HepG2 (cell line): ENCODE measurements around the gene PIP5K1A. TPM values are rescaled to one million over a fixed set of nuclear protein-coding genes. Genes with fewer than 3 reads are reported as not detected.

ENCODE experiments used
- AGO1 ChIP-seq: fragments of 200-400 bp; formaldehyde crosslinking; IDR thresholded peaks from 2 replicates; pipeline ENCODE4 v1.6.1; 2017; ENCODE audit warnings: mild to moderate bottlenecking, low read depth, low read length, moderate library complexity; ENCODE audit not compliant: poor library complexity, severe bottlenecking
- ATM ChIP-seq: fragments of 450-650 bp; IDR thresholded peaks from 2 replicates; pipeline ENCODE4 v1.7.1; 2017; ENCODE audit warnings: mild to moderate bottlenecking, borderline replicate concordance
- DBP ChIP-seq: sonication (generic); formaldehyde crosslinking; IDR thresholded peaks from 2 replicates; pipeline ENCODE4 v1.4.0; 2020; ENCODE audit warnings: missing genetic modification reagents; ENCODE audit errors: not compliant biosample characterization
- ESRRA ChIP-seq: sonication (generic); formaldehyde crosslinking; IDR thresholded peaks from 2 replicates; pipeline ENCODE4 v1.5.1; 2020; ENCODE audit warnings: mild to moderate bottlenecking, low read depth, missing genetic modification reagents
- MAZ ChIP-seq, 2 experiments: sonication (generic) in 1 of 2; formaldehyde crosslinking in 1 of 2; IDR thresholded peaks; 2 replicates each; pipeline versions ENCODE4 v1.5.0 to v1.6.1; 2012 to 2020; ENCODE audit warnings: low read depth in 2 of 2, mild to moderate bottlenecking in 2 of 2, borderline replicate concordance in 1 of 2, improper control_type of control experiment in 1 of 2, low read length in 1 of 2, missing genetic modification reagents in 1 of 2, moderate library complexity in 1 of 2
- NCOA5 ChIP-seq: sonication (generic); formaldehyde crosslinking; IDR thresholded peaks from 2 replicates; pipeline ENCODE4 v1.4.0; 2020; ENCODE audit warnings: missing genetic modification reagents
- PAWR ChIP-seq: sonication (generic); formaldehyde crosslinking; IDR thresholded peaks from 2 replicates; pipeline ENCODE4 v1.4.0; 2020; ENCODE audit warnings: missing genetic modification reagents, mild to moderate bottlenecking, borderline replicate concordance
- SP4 ChIP-seq: sonication (generic); formaldehyde crosslinking; IDR thresholded peaks from 2 replicates; pipeline ENCODE4 v1.8.1; 2023; ENCODE audit warnings: mild to moderate bottlenecking, missing genetic modification reagents
- STAG1 ChIP-seq: sonication (generic); formaldehyde crosslinking; IDR thresholded peaks from 2 replicates; pipeline ENCODE4 v1.4.0; 2020; ENCODE audit warnings: missing genetic modification reagents
- TFDP1 ChIP-seq: IDR thresholded peaks from 2 replicates; pipeline ENCODE4 v1.6.1; 2016; ENCODE audit warnings: missing compliant biosample characterization, missing genetic modification reagents, borderline replicate concordance
- ZMYM2 ChIP-seq: sonication (generic); formaldehyde crosslinking; IDR thresholded peaks from 2 replicates; pipeline ENCODE4 v1.8.0; 2022; ENCODE audit warnings: mild to moderate bottlenecking, missing genetic modification reagents
- ZNF331 ChIP-seq: sonication (generic); formaldehyde crosslinking; IDR thresholded peaks from 2 replicates; pipeline ENCODE4 v1.4.0; 2020; ENCODE audit warnings: missing genetic modification reagents
- ZNF430 ChIP-seq: sonication (generic); formaldehyde crosslinking; IDR thresholded peaks from 2 replicates; pipeline ENCODE4 v1.9.0; 2021; ENCODE audit warnings: mild to moderate bottlenecking, missing genetic modification reagents
- polyA plus RNA-seq, 8 experiments: library from polyadenylated mRNA; depleted of rRNA in 3 of 8; stranded (reverse) in 7 of 8; unstranded in 1 of 8; fragments of >200 nt; fragmentation: Illumina TruSeq in 4 of 8; extraction: Trizol in 4 of 8; gene quantifications; 2 replicates each; pipeline versions ENCODE4 v1.2.1 to v1.2.3, GENCODE V29; 2011 to 2016; ENCODE audit warnings: low read depth in 4 of 8, missing spikeins in 1 of 8, mixed read lengths in 1 of 8; ENCODE audit not compliant: insufficient read depth in 1 of 8
- total RNA-seq, 5 experiments: library from RNA; depleted of rRNA; stranded (reverse); fragments of >200 nt; fragmentation: Illumina TruSeq; extraction: Trizol; gene quantifications; 2 replicates each; pipeline ENCODE4 v1.2.3, GENCODE V29; 2016; ENCODE audit warnings: low read depth in 1 of 5
- TF ChIP-seq, protein P1 (sequence below): sonication (generic); formaldehyde crosslinking; IDR thresholded peaks from 2 replicates; pipeline ENCODE4 v1.4.0; 2020; ENCODE audit warnings: missing genetic modification reagents, mild to moderate bottlenecking, borderline replicate concordance
- TF ChIP-seq, protein P2 (sequence below): sonication (generic); formaldehyde crosslinking; IDR thresholded peaks from 2 replicates; pipeline ENCODE4 v1.4.0; 2020; ENCODE audit warnings: low read depth, missing genetic modification reagents
- TF ChIP-seq, protein P3 (sequence below): sonication (generic); formaldehyde crosslinking; IDR thresholded peaks from 2 replicates; pipeline ENCODE4 v1.4.0; 2020; ENCODE audit warnings: low read depth, mild to moderate bottlenecking, missing genetic modification reagents

The PIP5K1A gene
- total and polyA plus RNA-seq, 2 of the 13 experiments (the other 11 are each of a cell fraction or from before 2014, with no cell fraction given): 45.3 to 65.1 TPM

- peak; percentile 76; the same call in 1 of the 2 replicates for TF ChIP-seq TFDP1 (CRISPR knock-in tag)
- TF ChIP-seq MAZ (IDR thresholded peaks at IDR 0.05; ENCODE audit: borderline replicate concordance, low read depth, low read length): no peak
- peak; percentile 68 for TF ChIP-seq MAZ (CRISPR knock-in tag; IDR thresholded peaks at IDR 0.05; ENCODE audit: low read depth)
- peak; percentile 66; the same call in 1 of the 2 replicates for TF ChIP-seq ZNF430 (CRISPR knock-in tag)
- TF ChIP-seq ATM: no peak
- TF ChIP-seq, protein P1, sequence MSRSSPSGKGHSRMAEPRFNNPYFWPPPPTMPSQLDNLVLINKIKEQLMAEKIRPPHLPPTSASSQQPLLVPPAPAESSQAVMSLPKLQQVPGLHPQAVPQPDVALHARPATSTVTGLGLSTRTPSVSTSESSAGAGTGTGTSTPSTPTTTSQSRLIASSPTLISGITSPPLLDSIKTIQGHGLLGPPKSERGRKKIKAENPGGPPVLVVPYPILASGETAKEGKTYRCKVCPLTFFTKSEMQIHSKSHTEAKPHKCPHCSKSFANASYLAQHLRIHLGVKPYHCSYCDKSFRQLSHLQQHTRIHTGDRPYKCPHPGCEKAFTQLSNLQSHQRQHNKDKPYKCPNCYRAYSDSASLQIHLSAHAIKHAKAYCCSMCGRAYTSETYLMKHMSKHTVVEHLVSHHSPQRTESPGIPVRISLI: peak; percentile 98
- 0 out of 2 replicates have a peak, but pooled peaks have one; percentile 3 for TF ChIP-seq STAG1 (CRISPR knock-in tag)
- no peak for TF ChIP-seq ZMYM2 (CRISPR knock-in tag)
- no peak for TF ChIP-seq AGO1
- no peak for TF ChIP-seq PAWR (CRISPR knock-in tag)
- TF ChIP-seq, protein P2, sequence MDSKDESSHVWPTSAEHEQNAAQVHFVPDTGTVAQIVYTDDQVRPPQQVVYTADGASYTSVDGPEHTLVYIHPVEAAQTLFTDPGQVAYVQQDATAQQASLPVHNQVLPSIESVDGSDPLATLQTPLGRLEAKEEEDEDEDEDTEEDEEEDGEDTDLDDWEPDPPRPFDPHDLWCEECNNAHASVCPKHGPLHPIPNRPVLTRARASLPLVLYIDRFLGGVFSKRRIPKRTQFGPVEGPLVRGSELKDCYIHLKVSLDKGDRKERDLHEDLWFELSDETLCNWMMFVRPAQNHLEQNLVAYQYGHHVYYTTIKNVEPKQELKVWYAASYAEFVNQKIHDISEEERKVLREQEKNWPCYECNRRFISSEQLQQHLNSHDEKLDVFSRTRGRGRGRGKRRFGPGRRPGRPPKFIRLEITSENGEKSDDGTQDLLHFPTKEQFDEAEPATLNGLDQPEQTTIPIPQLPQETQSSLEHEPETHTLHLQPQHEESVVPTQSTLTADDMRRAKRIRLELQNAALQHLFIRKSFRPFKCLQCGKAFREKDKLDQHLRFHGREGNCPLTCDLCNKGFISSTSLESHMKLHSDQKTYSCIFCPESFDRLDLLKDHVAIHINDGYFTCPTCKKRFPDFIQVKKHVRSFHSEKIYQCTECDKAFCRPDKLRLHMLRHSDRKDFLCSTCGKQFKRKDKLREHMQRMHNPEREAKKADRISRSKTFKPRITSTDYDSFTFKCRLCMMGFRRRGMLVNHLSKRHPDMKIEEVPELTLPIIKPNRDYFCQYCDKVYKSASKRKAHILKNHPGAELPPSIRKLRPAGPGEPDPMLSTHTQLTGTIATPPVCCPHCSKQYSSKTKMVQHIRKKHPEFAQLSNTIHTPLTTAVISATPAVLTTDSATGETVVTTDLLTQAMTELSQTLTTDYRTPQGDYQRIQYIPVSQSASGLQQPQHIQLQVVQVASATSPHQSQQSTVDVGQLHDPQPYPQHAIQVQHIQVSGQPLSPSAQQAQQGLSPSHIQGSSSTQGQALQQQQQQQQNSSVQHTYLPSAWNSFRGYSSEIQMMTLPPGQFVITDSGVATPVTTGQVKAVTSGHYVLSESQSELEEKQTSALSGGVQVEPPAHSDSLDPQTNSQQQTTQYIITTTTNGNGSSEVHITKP (CRISPR knock-in tag): no peak; the same call in 1 of the 2 replicates
- TF ChIP-seq DBP (CRISPR knock-in tag): no peak
- TF ChIP-seq ESRRA (CRISPR knock-in tag): no peak
- TF ChIP-seq SP4 (CRISPR knock-in tag): peak; percentile 79
- 0 out of 2 replicates have a peak, but pooled peaks have one; percentile 30 for TF ChIP-seq ZNF331
- TF ChIP-seq NCOA5 (CRISPR knock-in tag): no peak
- TF ChIP-seq, protein P3, sequence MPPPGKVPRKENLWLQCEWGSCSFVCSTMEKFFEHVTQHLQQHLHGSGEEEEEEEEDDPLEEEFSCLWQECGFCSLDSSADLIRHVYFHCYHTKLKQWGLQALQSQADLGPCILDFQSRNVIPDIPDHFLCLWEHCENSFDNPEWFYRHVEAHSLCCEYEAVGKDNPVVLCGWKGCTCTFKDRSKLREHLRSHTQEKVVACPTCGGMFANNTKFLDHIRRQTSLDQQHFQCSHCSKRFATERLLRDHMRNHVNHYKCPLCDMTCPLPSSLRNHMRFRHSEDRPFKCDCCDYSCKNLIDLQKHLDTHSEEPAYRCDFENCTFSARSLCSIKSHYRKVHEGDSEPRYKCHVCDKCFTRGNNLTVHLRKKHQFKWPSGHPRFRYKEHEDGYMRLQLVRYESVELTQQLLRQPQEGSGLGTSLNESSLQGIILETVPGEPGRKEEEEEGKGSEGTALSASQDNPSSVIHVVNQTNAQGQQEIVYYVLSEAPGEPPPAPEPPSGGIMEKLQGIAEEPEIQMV (CRISPR knock-in tag): no peak
Observed at GRCh38 chr1:151165738-151166504, 32.4 kb upstream of the PIP5K1A start, which contains the start of the genes LYSMD1 and SCNM1 (continued).
